Activated CD4-positive, alpha-beta T cell treated with anti-CD3 and anti-CD28 coated beads, Interleukin-2, Interleukin-6, amounts not matched to agents 100 ng/mL and 50 ng/mL, durations not matched to agents 16 hours and 8 hours (primary cell): ENCODE data around the gene SUMO3.
A peak's percentile ranks its signal among the peaks of the same experiment; 100 is the strongest.

Experiments used
- DNase-seq: peaks from one replicate; pipeline ENCODE4 v3.0.0-alpha.2; 2020

SUMO3 gene

GRCh38 chr21:44778094-44778493 lies 39.8 kb downstream of the SUMO3 start:
- no peak for DNase-seq

- no peak for DNase-seq
Observed at GRCh38 chr21:44774972-44775371, 42.9 kb downstream of the SUMO3 start.

- no peak for DNase-seq
Observed at GRCh38 chr21:44773291-44773932, 44.5 kb downstream of the SUMO3 start.

- no peak for DNase-seq
Observed at GRCh38 chr21:44771896-44772525, 45.9 kb downstream of the SUMO3 start.

- no peak for DNase-seq
Observed at GRCh38 chr21:44767834-44768831, 49.7 kb downstream of the SUMO3 start.

- DNase-seq, result no peak
Observed at GRCh38 chr21:44766818-44767354, 51.0 kb downstream of the SUMO3 start.

- DNase-seq, result no peak
Observed at GRCh38 chr21:44766014-44766817, 51.6 kb downstream of the SUMO3 start.

GRCh38 chr21:44765231-44766013 lies 52.4 kb downstream of the SUMO3 start:
- DNase-seq, result peak; percentile 51

- DNase-seq, result no peak
Observed at GRCh38 chr21:44764319-44765230, 53.3 kb downstream of the SUMO3 start.

- no peak for DNase-seq
Observed at GRCh38 chr21:44763451-44764318, 54.2 kb downstream of the SUMO3 start.

- DNase-seq, result no peak
Observed at GRCh38 chr21:44763050-44763378, 54.8 kb downstream of the SUMO3 start.

- no peak for DNase-seq
Observed at GRCh38 chr21:44762221-44763049, 55.4 kb downstream of the SUMO3 start.

GRCh38 chr21:44761747-44762208 lies 56.1 kb downstream of the SUMO3 start:
- no peak for DNase-seq

- DNase-seq, result peak; percentile 14
Observed at GRCh38 chr21:44761011-44761729, 56.7 kb downstream of the SUMO3 start.

- DNase-seq, result no peak
Observed at GRCh38 chr21:44760376-44760775, 57.5 kb downstream of the SUMO3 start.

GRCh38 chr21:44759628-44760285 lies 58.1 kb downstream of the SUMO3 start:
- no peak for DNase-seq
